HG03135 (cell line): ENCODE results near the gene GMDS.

Experiments used
- ATAC-seq: cut with Tn5 transposase; IDR thresholded peaks from one replicate; pipeline ENCODE4 v1.9.1; 2021; ENCODE audit warnings: mild to moderate bottlenecking, moderate library complexity; ENCODE audit not compliant: unreplicated experiment

The GMDS gene

DNA sequence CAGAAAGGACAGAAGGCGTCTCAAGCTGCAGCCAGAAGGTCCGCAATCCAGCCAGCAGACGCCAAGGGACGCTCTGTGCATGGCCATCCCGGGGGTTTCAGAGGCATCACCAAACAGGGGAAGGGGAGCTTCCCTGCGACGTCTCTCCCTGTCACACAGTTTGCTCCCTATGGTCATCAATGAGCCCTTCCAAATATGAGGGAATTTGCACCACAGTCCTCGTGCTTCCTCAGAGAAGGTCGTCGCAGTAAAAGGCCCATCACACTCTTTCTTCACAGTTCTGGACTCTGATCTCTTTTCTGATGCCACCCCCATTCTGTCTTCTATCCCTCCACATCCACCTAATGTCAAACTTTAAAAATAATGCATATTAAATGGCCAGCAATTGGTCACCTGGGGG lies 645.9 kb downstream of the GMDS start:
- ATAC-seq: no peak

- ATAC-seq: no peak
Observed at GRCh38 chr6:1598886-1599285, 646.5 kb downstream of the GMDS start.

GRCh38 chr6:1598433-1598832 lies 647.0 kb downstream of the GMDS start:
- no peak for ATAC-seq

DNA sequence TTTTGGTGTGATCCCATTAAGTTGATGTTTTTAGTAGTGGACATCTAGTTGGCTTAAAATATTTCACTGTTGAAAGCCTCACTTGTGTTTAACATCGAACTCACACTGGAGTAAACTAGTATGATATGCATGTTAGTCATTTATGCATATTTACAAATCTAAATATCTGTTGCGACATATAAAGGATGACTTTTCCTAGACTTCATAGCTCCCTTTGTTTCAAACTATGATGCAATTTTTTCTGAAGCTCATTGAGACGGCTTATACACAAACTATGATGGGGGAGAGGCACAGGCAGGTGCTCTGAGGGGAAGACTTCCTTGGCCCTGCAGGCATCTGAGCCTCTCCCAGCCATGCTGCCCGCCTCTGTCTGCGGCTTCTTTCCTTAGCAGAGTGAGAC lies 647.5 kb downstream of the GMDS start:
- no peak for ATAC-seq

- ATAC-seq: no peak
Observed at GRCh38 chr6:1597121-1597744, 648.2 kb downstream of the GMDS start.

GRCh38 chr6:1596088-1596852 lies 649.1 kb downstream of the GMDS start:
- no peak for ATAC-seq

DNA sequence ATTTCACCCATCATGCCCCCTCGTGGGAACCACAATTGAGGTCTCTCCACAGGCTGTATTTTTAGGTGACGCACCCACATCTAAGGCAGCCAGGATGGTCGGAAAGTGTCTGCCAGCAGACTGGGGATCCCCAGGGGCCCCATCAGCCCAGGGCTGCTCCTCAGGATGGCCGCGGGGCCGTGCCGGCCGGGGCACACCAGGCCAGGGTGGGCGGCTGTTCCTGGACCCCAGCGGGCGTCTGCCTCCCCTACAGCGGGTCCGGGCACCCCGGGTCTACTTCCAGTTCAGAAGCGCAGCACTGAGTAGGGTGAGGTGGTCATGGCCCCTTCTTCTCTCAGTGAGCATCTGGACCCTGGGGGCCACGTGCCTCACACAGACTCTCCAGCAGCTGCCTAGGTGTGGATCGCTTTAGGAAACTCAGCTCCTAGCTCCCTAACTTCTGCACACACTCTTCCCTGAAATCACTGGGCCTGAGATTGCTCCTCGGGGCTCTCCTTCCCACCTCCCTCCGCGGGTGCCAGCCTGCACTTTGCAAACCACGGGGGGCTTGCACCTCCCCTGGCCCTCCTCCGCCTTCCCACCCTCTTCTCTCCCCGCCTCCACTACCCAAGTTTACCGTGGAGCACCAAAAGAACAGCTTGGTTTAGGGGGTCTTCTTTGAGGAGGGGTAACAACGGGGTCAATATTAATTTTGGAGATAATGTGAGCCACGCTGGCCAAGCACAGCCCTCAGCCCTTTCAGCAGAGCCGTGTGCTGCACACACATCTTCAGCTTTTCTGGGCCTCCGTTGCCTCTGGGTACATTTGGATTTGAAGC lies 649.9 kb downstream of the GMDS start:
- ATAC-seq: no peak

DNA sequence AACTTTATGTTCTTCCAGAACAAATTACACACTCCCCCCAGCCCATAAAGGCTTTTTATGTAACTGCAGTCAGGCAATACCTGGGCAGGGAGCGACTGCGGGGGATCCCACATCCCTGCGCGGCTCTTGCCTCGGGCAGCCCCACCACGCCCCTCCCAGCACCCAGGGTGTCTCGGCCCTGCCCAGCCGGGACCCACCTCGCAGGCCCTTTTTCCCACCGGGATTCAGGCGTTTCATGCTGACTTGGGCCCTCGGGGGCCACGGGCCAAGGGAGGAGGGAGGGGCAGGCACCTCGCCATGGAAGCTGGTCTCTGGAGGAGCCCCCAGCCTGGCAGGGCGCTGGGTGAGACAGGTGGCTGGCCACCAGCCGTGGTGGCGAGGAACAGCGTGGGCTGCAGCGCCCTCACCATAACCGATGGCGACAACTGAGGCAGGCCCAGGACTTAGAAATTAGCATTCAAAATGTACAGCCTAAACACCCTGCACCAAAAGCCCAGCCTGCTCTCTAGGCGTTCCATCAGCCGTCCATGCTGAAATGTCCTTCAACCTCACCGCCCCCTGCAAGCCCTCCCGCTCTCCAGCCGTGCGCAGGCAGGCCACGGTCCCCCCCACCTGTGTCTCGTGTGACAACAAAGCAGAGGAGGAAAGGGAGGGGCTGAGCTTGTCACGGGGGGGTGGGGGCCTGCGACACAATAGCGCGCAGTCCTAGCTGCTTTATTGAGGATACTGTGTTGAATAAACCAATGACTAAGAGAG lies 650.8 kb downstream of the GMDS start:
- ATAC-seq: no peak

DNA sequence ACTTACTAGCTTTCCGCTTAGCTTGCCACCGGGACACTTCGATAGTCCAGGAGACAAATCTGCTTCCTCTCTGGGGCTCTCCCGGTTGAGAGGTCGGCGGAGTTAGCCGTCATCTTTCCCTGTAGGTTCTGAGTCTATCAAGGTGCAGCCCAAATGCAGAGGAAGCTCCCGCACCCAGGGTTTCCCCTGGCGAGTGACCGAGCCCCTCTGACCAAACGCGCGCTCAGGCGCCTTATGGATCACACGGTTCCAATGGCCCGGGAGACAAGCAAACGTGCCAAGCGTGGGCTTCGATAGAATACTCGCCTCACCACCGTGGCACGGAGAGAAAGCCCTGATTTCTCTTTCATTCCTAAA lies 651.5 kb downstream of the GMDS start:
- no peak for ATAC-seq

GRCh38 chr6:1593286-1593957 lies 652.0 kb downstream of the GMDS start:
- no peak for ATAC-seq

DNA sequence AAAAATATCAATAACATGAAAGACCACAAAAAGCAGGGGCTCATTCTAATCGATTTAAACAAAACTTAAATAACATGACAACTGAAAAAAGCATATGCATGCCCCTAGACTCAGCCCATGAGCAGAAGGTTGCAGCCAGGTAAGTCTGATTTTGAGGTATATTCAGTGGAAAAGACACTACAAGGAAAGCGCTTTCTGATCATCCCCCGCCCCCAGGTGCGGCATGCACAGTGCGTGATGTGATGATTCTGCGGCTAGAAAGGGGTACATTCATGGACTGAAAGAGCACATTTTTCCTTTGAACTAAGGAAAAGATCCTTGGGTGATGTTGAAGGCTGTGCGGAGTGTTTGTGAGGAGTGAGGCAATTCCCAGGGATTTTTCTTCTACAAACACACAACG lies 652.6 kb downstream of the GMDS start:
- ATAC-seq: no peak

DNA sequence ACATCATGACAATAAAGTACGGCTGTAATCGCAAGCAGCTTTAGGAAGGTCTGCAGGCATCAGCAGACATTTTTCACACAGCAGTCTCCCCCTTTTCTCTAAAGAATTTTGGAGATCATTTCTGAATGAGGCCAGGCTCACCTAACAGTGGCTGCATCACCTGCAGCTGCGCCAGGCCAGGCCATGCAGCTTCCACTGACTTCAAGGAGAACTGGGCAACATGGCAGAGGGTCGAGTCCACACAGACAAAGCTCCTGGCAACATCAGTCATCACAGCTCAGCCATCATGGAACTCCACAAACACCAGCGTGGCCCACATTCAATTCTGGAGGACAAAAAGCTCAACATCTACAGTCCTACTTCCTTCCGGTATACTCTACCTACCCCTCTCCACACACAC lies 653.5 kb downstream of the GMDS start:
- ATAC-seq: no peak

GRCh38 chr6:1591243-1591642 lies 654.2 kb downstream of the GMDS start:
- no peak for ATAC-seq

GRCh38 chr6:1590580-1590979 lies 654.8 kb downstream of the GMDS start:
- no peak for ATAC-seq

- no peak for ATAC-seq
Observed at GRCh38 chr6:1589208-1589607, 656.2 kb downstream of the GMDS start.

DNA sequence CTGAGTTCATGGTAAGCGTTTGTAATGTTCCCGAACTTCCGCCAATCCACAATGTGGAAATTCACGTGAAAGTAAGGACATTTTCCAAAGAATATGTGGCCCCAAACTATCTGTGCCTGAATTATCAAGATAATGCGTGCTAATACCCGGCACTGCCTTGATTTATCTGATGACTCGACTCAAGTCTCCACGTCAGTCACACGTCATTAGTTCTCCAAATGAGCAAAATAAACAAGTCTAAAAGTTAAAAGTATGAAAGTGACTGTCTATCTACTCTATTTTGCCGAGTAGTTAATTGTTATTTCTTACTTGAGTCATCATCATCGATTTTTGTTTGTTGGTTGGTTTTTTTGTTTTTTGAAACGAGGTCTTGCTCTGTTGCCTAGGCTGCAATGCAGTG lies 657.4 kb downstream of the GMDS start:
- ATAC-seq: no peak

DNA sequence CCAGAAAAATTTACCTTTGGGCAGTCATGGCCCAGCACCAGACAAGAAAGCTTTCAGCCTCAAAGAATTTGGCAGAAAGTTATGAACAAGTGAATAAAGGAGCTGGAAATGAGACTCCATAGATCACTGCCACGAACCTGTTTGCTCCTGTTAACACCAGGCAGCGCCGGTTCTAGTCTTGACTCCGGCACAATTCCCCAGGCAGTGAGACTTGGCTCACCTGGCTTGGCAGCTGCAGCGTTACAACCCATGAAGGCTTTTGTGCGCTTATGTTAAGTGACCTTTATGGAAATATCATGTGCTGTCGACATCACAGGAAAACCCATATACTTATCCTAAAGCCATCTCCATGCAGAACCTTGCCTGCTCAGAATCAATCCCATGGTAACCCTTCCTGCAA lies 657.9 kb downstream of the GMDS start:
- ATAC-seq: no peak

- ATAC-seq: no peak
Observed at GRCh38 chr6:1586861-1587450, 658.4 kb downstream of the GMDS start.

- ATAC-seq: no peak
Observed at GRCh38 chr6:1586256-1586655, 659.1 kb downstream of the GMDS start.

DNA sequence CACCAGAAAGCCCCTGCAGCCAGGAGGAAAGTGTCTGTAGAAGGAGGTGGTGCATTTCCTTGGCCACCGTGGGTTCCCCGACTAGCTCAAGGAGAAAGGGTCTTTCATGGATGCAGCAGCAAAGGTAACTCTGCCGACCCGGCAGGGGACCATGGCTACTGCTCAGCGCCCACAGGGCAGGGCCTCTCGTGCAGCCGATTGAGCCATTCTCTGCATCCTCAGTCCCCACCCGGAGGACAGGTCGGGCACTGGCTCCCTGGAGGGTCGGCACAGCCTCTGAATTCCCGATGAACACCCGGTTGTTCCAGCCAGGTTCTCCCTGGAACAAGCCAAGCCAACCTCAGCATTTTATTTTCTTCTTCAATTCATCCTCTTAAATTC lies 659.7 kb downstream of the GMDS start:
- ATAC-seq: no peak
